NCI-H128 (cell line): ENCODE results near the gene ZNF41.
"Not testable (repeated sequence)": the region's sequence is repeated elsewhere in the genome, so short reads cannot be mapped to it uniquely, and the experiment has no call there.

ENCODE experiments used
- DNase-seq: peaks from one replicate; lab custom pipeline; 2025; ENCODE audit not compliant: unreplicated experiment; lab: John Stamatoyannopoulos, UW

The ZNF41 gene

GRCh38 chrX:47492133-47492532, 9.1 kb upstream of the ZNF41 start:
- DNase-seq: not testable (repeated sequence)

- DNase-seq: no peak
These were observed 6.7 kb upstream of the ZNF41 start for GRCh38 chrX:47489507-47490275.

GRCh38 chrX:47484885-47485284, 1.9 kb upstream of the ZNF41 start:
- DNase-seq: no peak

- DNase-seq: no peak
These were observed 565 bp upstream of the ZNF41 start for GRCh38 chrX:47483306-47484268.

- DNase-seq: no peak
These were observed 934 bp downstream of the ZNF41 start for GRCh38 chrX:47482065-47482511.

GRCh38 chrX:47481160-47481559, 1.9 kb downstream of the ZNF41 start:
- DNase-seq: no peak

- no peak for DNase-seq
These were observed 2.4 kb downstream of the ZNF41 start for GRCh38 chrX:47480576-47480975.

GRCh38 chrX:47475476-47475875, 7.5 kb downstream of the ZNF41 start:
- no peak for DNase-seq

GRCh38 chrX:47467106-47467505, 15.9 kb downstream of the ZNF41 start:
- no peak for DNase-seq

- no peak for DNase-seq
These were observed 22.5 kb downstream of the ZNF41 start for GRCh38 chrX:47460561-47460960.

GRCh38 chrX:47458528-47458927, 24.5 kb downstream of the ZNF41 start:
- DNase-seq: no peak

GRCh38 chrX:47456080-47456479, 26.9 kb downstream of the ZNF41 start:
- DNase-seq: no peak

- DNase-seq: no peak
These were observed 30.9 kb downstream of the ZNF41 start for GRCh38 chrX:47452112-47452511.

GRCh38 chrX:47448165-47448806, 34.7 kb downstream of the ZNF41 start:
- no peak for DNase-seq

- DNase-seq: no peak
These were observed 35.4 kb downstream of the ZNF41 start for GRCh38 chrX:47447607-47448006.

GRCh38 chrX:47446971-47447370, 36.1 kb downstream of the ZNF41 start:
- DNase-seq: no peak

- no peak for DNase-seq
These were observed 36.6 kb downstream of the ZNF41 start for GRCh38 chrX:47446431-47446830.

GRCh38 chrX:47430925-47431324, 52.1 kb downstream of the ZNF41 start:
- DNase-seq: no peak

- no peak for DNase-seq
These were observed 60.6 kb downstream of the ZNF41 start for GRCh38 chrX:47422444-47422843.

GRCh38 chrX:47420962-47421361, 62.1 kb downstream of the ZNF41 start:
- no peak for DNase-seq

- no peak for DNase-seq
These were observed 62.8 kb downstream of the ZNF41 start for GRCh38 chrX:47420265-47420664.
